BJ (cell line): ENCODE measurements around the gene PVR. TPM values are rescaled to one million over a fixed set of nuclear protein-coding genes. Genes with fewer than 3 reads are reported as not detected.
A peak's percentile ranks its signal among the peaks of the same experiment; 100 is the strongest.

Experiments
- CTCF ChIA-PET: fragments of 350-600 bp; formaldehyde crosslinking; extraction: SDS; loops from one replicate; lab custom pipeline; 2021; ENCODE audit warnings: antibody characterized with exemption, inconsistent platforms; lab: Yijun Ruan, JAX
- POLR2A ChIA-PET: fragments of 300-600 bp; sonication (Branson Sonifier 250); formaldehyde crosslinking; extraction: SDS; loops from one replicate; lab custom pipeline; 2021; ENCODE audit warnings: antibody characterized with exemption; lab: Charles Lee
- DNase-seq: peaks from one replicate; pipeline ENCODE4 v3.0.0-alpha.2; 2011; ENCODE audit warnings: low read depth
- H3K27me3 ChIP-seq: 2 replicates; pipeline ENCODE4 v1.6.0; 2011; ENCODE audit warnings: low read length; ENCODE audit not compliant: control insufficient read depth, insufficient read depth
- H3K36me3 ChIP-seq: 2 replicates; pipeline ENCODE4 v1.5.1; 2011; ENCODE audit warnings: low read length; ENCODE audit not compliant: control insufficient read depth, insufficient read depth
- H3K4me3 ChIP-seq: 2 replicates; pipeline ENCODE4 v1.5.1; 2011; ENCODE audit warnings: low read depth, mild to moderate bottlenecking, control low read depth, low read length
- polyA plus RNA-seq: library from polyadenylated mRNA; depleted of rRNA; stranded (reverse); fragments of >200 nt; gene quantifications from 2 replicates; pipeline ENCODE4 v1.2.3, GENCODE V29; 2011
- TF ChIP-seq, protein P1 (sequence below): IDR thresholded peaks from 2 replicates; pipeline ENCODE4 v1.5.1; 2011; ENCODE audit warnings: low read depth, mild to moderate bottlenecking, control low read depth, inconsistent platforms, low read length, moderate library complexity; ENCODE audit not compliant: insufficient read depth

The PVR gene
- polyA plus RNA-seq, 1 experiment: 129 TPM

DNA sequence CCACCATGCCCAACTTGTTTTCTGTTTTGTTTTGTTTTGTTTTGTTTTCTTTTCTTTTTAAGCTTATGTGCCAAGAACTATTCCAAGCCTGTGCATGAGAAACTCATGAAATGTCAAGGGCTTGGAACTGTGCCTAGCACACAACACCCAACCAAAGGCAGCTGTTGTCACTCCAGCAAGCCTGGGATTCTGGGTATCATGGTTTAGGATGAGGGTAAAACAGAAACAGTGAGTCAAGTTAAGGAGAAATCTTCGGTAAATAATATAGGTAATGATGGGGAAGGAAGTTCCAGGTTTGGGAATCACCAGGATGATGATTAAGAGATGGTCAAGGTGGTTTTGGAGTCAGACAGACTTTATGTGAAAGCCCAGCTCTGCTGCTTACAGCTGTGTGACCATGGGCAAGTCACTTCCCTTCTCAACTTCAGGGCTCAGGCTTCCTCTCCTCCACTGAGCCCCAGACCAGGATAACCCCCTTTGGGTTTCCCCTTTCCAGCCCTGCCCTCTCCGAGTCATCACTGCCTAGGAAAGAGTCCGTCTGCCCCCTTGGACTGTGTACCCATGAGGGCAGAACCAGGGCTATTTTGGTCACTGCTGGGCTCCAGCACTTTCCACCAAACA lies 5.0 kb downstream of the PVR start:
- CTCF ChIA-PET: interaction anchor here (0.9 to 5.4 kb wide), 10 partner anchors 8 to 159 kb away, joined by 3 to 26 read pairs (median 7); no protein-coding TSS in a partner anchor
- Histone ChIP-seq H3K36me3 (peaks cover 34% of the 10 kb centered on the region), H3K4me3 (no peak overlapping the region), H3K27me3 (no peaks in the 10 kb centered on the region)
- no peak for DNase-seq
- TF ChIP-seq, protein P1, sequence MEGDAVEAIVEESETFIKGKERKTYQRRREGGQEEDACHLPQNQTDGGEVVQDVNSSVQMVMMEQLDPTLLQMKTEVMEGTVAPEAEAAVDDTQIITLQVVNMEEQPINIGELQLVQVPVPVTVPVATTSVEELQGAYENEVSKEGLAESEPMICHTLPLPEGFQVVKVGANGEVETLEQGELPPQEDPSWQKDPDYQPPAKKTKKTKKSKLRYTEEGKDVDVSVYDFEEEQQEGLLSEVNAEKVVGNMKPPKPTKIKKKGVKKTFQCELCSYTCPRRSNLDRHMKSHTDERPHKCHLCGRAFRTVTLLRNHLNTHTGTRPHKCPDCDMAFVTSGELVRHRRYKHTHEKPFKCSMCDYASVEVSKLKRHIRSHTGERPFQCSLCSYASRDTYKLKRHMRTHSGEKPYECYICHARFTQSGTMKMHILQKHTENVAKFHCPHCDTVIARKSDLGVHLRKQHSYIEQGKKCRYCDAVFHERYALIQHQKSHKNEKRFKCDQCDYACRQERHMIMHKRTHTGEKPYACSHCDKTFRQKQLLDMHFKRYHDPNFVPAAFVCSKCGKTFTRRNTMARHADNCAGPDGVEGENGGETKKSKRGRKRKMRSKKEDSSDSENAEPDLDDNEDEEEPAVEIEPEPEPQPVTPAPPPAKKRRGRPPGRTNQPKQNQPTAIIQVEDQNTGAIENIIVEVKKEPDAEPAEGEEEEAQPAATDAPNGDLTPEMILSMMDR: no peak
- POLR2A ChIA-PET: no interaction called here

DNA sequence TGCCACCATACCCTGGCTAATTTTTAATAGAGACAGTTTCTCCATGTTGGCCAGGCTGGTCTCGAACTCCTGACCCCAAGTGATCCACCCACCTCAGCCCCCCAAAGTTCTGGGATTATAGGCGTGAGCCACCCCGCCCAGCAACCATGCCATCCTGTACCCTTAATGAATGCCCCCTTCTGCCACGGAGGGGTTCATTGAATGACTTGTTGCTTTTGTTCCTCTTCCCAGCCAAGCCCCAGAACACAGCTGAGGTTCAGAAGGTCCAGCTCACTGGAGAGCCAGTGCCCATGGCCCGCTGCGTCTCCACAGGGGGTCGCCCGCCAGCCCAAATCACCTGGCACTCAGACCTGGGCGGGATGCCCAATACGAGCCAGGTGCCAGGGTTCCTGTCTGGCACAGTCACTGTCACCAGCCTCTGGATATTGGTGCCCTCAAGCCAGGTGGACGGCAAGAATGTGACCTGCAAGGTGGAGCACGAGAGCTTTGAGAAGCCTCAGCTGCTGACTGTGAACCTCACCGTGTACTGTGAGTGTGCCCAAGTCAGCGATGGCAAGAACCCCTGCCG lies 6.0 kb downstream of the PVR start:
- CTCF ChIA-PET: interaction anchor here (0.8 to 5.4 kb wide), 6 partner anchors 9 to 79 kb away, joined by 3 to 26 read pairs (median 8); no protein-coding TSS in a partner anchor
- Histone ChIP-seq H3K36me3 (peaks cover 37% of the 10 kb centered on the region), H3K4me3 (no peak overlapping the region), H3K27me3 (no peaks in the 10 kb centered on the region)
- no peak for DNase-seq
- POLR2A ChIA-PET: no interaction called here
- TF ChIP-seq, protein P1: no peak

DNA sequence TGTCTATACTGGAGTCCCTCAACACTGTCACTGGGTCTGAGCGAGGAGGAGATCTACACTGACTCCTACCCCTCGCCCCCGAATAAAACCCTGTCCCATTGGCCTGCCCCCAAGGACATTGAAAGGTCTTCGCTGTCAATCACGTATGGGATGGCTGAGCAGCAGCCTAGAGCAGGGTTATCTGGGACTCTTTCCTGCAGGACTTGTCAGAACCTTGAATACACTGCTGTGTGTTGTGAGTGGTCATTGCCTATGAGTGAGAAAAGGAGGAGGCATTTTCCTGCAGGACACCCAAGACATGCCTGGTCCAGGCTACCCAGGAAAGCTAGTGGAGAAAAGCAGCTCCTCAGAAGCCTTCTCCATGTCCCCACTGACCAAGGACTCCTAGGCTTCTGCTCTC lies 9.6 kb downstream of the PVR start:
- no peak for DNase-seq
- ChIA-PET POLR2A (no interaction called here), CTCF (interaction anchor here (0.7 to 4.1 kb wide), 7 partner anchors 10 to 83 kb away, joined by 5 to 31 read pairs (median 8); no protein-coding TSS in a partner anchor)
- TF ChIP-seq, protein P1: no peak
- Histone ChIP-seq H3K27me3 (no peaks in the 10 kb centered on the region), H3K4me3 (no peak overlapping the region), H3K36me3 (peaks cover 37% of the 10 kb centered on the region)

DNA sequence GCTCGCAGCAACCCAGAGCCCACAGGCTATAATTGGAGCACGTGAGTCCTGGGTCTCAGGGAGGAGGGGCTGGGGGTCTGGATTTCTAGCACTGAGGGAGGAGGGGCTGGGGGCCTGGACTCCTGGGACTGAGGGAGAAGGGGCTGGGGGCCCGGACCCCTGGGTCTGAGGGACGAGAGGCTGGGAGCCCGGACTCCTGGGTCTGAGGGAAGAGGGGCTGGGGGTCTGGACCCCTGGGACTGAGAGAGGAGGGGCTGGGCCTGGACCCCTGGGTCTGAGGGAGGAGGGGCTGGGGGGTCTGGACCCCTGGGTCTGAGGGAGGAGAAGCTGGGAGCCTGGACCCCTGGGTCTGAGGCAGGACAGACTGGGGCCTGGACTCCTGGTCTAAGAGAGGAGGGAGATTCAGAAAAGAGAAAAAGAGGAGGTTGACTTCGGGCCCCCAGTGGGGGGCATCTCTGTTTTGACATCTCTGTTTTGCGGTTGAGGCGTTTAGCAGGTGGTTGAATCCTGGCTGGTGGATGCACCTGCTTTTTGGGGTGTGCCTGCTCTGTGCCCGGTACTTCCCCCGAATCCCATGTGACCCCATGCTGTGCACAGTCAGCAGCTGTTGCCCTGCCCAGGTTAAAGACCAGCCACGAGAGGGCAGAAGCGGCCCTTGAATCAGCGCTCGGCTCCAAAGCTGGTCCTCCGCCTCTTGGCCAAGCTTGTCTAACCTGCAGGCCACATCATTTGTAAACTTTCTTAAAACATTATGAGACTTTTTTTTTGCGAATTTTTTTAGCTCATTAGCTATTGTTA lies 10.5 kb downstream of the PVR start:
- Histone ChIP-seq H3K36me3 (peaks cover 42% of the 10 kb centered on the region), H3K27me3 (no peaks in the 10 kb centered on the region), H3K4me3 (no peak overlapping the region)
- TF ChIP-seq, protein P1: peak; percentile 50
- DNase-seq: no peak
- ChIA-PET POLR2A (no interaction called here), CTCF (interaction anchor here (0.6 to 4.1 kb wide), 15 partner anchors 9 to 154 kb away, joined by 3 to 31 read pairs (median 4); partner anchors contain the start of gene ZNF180)
